HCT116 (cell line): ENCODE results near the gene SCARF2. TPM values are rescaled to one million over a fixed set of nuclear protein-coding genes. Genes with fewer than 3 reads are reported as not detected.

Experiments
- ATAC-seq: fragments of 200-7000 bp; cut with Tn5 transposase; 2 replicates; pipeline ENCODE4 v1.9.1; 2020; ENCODE audit warnings: mild to moderate bottlenecking, moderate library complexity
- BruUV-seq: library from RNA; stranded (reverse); fragments of 400-500 nt; replicated peaks from 2 replicates; lab custom pipeline; 2021; lab: Mats Ljungman, UMichigan
- CTCF ChIA-PET: fragments of 300-600 bp; sonication (Branson Sonifier 250); formaldehyde crosslinking; loops from one replicate; lab custom pipeline; 2021; ENCODE audit warnings: antibody characterized with exemption; lab: Charles Lee
- POLR2A ChIA-PET: fragments of 300-600, 350-600 bp; sonication (Branson Sonifier 250); formaldehyde crosslinking; loops from one replicate; lab custom pipeline; 2021; ENCODE audit warnings: antibody characterized with exemption; lab: Charles Lee
- RAD21 ChIA-PET, 2 experiments: fragments of 300-600 bp; sonication (Branson Sonifier 250); formaldehyde crosslinking; loops; one replicate each; lab custom pipeline; 2023; ENCODE audit warnings: low total read pairs in 2 of 2; ENCODE audit not compliant: uncharacterized antibody in 2 of 2, unreplicated experiment in 2 of 2, low non-redundant PET in 1 of 2; lab: Charles Lee
- DNase-seq: peaks from one replicate; pipeline ENCODE4 v3.0.0-alpha.2; 2010; ENCODE audit warnings: low read depth, low spot score
- H2AFZ ChIP-seq: fragments of 200-600 bp; shearing (Covaris generic), sonication (generic); 2 replicates; pipeline ENCODE4 v1.6.1; 2017; ENCODE audit warnings: low read depth, mixed run types, mixed read lengths, antibody characterized with exemption, low read length; ENCODE audit not compliant: poor library complexity, severe bottlenecking
- H3K27ac ChIP-seq: 2 replicates; pipeline ENCODE4 v1.5.1; 2012; ENCODE audit warnings: low read depth, low read length
- H3K27me3 ChIP-seq: fragments of 200-600 bp; sonication (generic); 2 replicates; pipeline ENCODE4 v1.6.1; 2016; ENCODE audit warnings: mixed run types, low read length, mixed read lengths; ENCODE audit not compliant: insufficient read depth
- H3K36me3 ChIP-seq, 2 experiments: fragments of 200-500 bp in 1 of 2; fragments of 200-600 bp in 1 of 2; sonication (Bioruptor generic) in 1 of 2; sonication (generic) in 1 of 2; 2 replicates each; pipeline versions ENCODE4 v1.5.1 to v1.6.1; 2014 to 2016; ENCODE audit warnings: low read length in 2 of 2, inconsistent platforms in 1 of 2, mixed read lengths in 1 of 2, mixed run types in 1 of 2; ENCODE audit not compliant: insufficient read depth in 2 of 2, control insufficient read depth in 1 of 2
- H3K4me1 ChIP-seq, 2 experiments: fragments of 200-600 bp in 1 of 2; sonication (generic) in 1 of 2; 2 replicates each; pipeline versions ENCODE4 v1.5.1 to v1.6.1; 2012 to 2017; ENCODE audit warnings: low read length in 2 of 2, inconsistent platforms in 1 of 2, mild to moderate bottlenecking in 1 of 2, mixed read lengths in 1 of 2, mixed run types in 1 of 2, moderate library complexity in 1 of 2; ENCODE audit not compliant: insufficient read depth in 2 of 2, control insufficient read depth in 1 of 2
- H3K4me2 ChIP-seq: fragments of 200-600 bp; sonication (generic); 2 replicates; pipeline ENCODE4 v1.6.1; 2017; ENCODE audit warnings: mixed run types, low read length, mixed read lengths
- H3K4me3 ChIP-seq, 2 experiments: fragments of 200-600 bp in 1 of 2; sonication (generic) in 1 of 2; replicated peaks in 1 of 2; 2 replicates each; pipeline ENCODE4 v1.5.1; 2011 to 2016; ENCODE audit warnings: low read length in 2 of 2, control low read depth in 1 of 2, low read depth in 1 of 2, mild to moderate bottlenecking in 1 of 2, mixed read lengths in 1 of 2, mixed run types in 1 of 2
- H3K79me2 ChIP-seq: fragments of 200-600 bp; sonication (generic); 2 replicates; pipeline ENCODE4 v1.6.1; 2017; ENCODE audit warnings: mild to moderate bottlenecking, mixed run types, low read length, moderate library complexity, mixed read lengths; ENCODE audit not compliant: insufficient read depth
- H3K9ac ChIP-seq: fragments of 200-600 bp; sonication (generic); 2 replicates; pipeline ENCODE4 v1.6.1; 2016; ENCODE audit warnings: low read length, mixed read lengths
- H3K9me2 ChIP-seq: fragments of 200-600 bp; sonication (generic), shearing (Covaris generic); 2 replicates; pipeline ENCODE4 v1.6.1; 2017; ENCODE audit warnings: mixed run types, mild to moderate bottlenecking, moderate library complexity; ENCODE audit not compliant: insufficient read depth
- H3K9me3 ChIP-seq, 2 experiments: fragments of 200-500 bp in 1 of 2; fragments of 200-600 bp in 1 of 2; sonication (Bioruptor generic) in 1 of 2; sonication (generic) in 1 of 2; 2 replicates each; pipeline ENCODE4 v1.6.1; 2014 to 2017; ENCODE audit warnings: low read length in 2 of 2, mixed read lengths in 2 of 2, inconsistent platforms in 1 of 2, low read depth in 1 of 2, mild to moderate bottlenecking in 1 of 2, mixed run types in 1 of 2, moderate library complexity in 1 of 2; ENCODE audit not compliant: control insufficient read depth in 1 of 2, insufficient read depth in 1 of 2
- H4K20me1 ChIP-seq: fragments of 200-600 bp; sonication (generic), shearing (Covaris generic); 2 replicates; pipeline ENCODE4 v1.6.1; 2017; ENCODE audit warnings: mixed run types, mild to moderate bottlenecking, moderate library complexity; ENCODE audit not compliant: insufficient read depth
- CBX3 ChIP-seq: IDR thresholded peaks from 2 replicates; pipeline ENCODE4 v1.6.1; 2012; ENCODE audit warnings: low read depth
- EGR1 ChIP-seq: IDR thresholded peaks from 2 replicates; pipeline ENCODE4 v1.6.1; 2012; ENCODE audit warnings: low read depth
- ELF1 ChIP-seq: IDR thresholded peaks from 2 replicates; pipeline ENCODE4 v1.6.1; 2012; ENCODE audit warnings: low read depth, borderline replicate concordance
- EZH2 ChIP-seq: fragments of 200-600 bp; sonication (generic); IDR thresholded peaks from 2 replicates; pipeline ENCODE4 v1.6.1; 2017; ENCODE audit warnings: antibody characterized with exemption, mixed run types
- EZH2phosphoT487 ChIP-seq: fragments of 200-600 bp; IDR thresholded peaks from 2 replicates; pipeline ENCODE4 v1.6.1; 2018; ENCODE audit warnings: antibody characterized with exemption, borderline replicate concordance
- JUND ChIP-seq: IDR thresholded peaks from 2 replicates; pipeline ENCODE4 v1.6.1; 2012
- POLR2A ChIP-seq: IDR thresholded peaks from 2 replicates; pipeline ENCODE4 v1.7.0; 2011; ENCODE audit warnings: borderline replicate concordance; ENCODE audit not compliant: insufficient read depth, insufficient read length; ENCODE audit errors: extremely low read depth
- POLR2AphosphoS5 ChIP-seq: IDR thresholded peaks from 2 replicates; pipeline ENCODE4 v1.6.1; 2011; ENCODE audit warnings: mild to moderate bottlenecking, low read depth, low read length, moderate library complexity
- RAD21 ChIP-seq: IDR thresholded peaks from 2 replicates; pipeline ENCODE4 v1.6.1; 2012; ENCODE audit warnings: low read depth, mild to moderate bottlenecking
- SIN3A ChIP-seq: IDR thresholded peaks from 2 replicates; pipeline ENCODE4 v1.6.1; 2012; ENCODE audit warnings: low read depth
- SP1 ChIP-seq: IDR thresholded peaks from 2 replicates; pipeline ENCODE4 v1.6.1; 2012; ENCODE audit warnings: low read depth
- SRF ChIP-seq: IDR thresholded peaks from 2 replicates; pipeline ENCODE4 v1.6.1; 2012; ENCODE audit warnings: low read depth
- TCF7L2 ChIP-seq: IDR thresholded peaks from 2 replicates; pipeline ENCODE4 v1.7.0; 2011; ENCODE audit warnings: borderline replicate concordance, inconsistent platforms; ENCODE audit not compliant: insufficient read depth, insufficient read length; ENCODE audit errors: extremely low read depth
- YY1 ChIP-seq: IDR thresholded peaks from 2 replicates; pipeline ENCODE4 v1.6.1; 2011; ENCODE audit warnings: low read length, low read depth, moderate library complexity, mild to moderate bottlenecking; ENCODE audit not compliant: insufficient replicate concordance; ENCODE audit errors: extremely low read depth
- intact Hi-C: fragments of 100-400 bp; cut with micrococcal nuclease; formaldehyde crosslinking; loops from 2 replicates; pipeline ENCODE4 v1.10.0; 2022
- total RNA-seq: library from RNA; stranded (reverse); gene quantifications from one replicate; pipeline ENCODE4 v1.2.1, GENCODE V29; 2021; ENCODE audit not compliant: unreplicated experiment
- TF ChIP-seq, protein P1 (sequence below): IDR thresholded peaks from 2 replicates; pipeline ENCODE4 v1.6.1; 2012
- TF ChIP-seq, protein P2 (sequence below), 3 experiments: fragments of 200-600 bp in 1 of 3; sonication (generic) in 1 of 3; IDR thresholded peaks in 2 of 3; conservative IDR thresholded peaks in 1 of 3; 2 replicates each; pipeline ENCODE4 v1.5.1; 2012 to 2017; ENCODE audit warnings: low read depth in 2 of 3, low read length in 2 of 3, antibody characterized with exemption in 1 of 3, borderline replicate concordance in 1 of 3, control low read depth in 1 of 3, mild to moderate bottlenecking in 1 of 3, mixed read lengths in 1 of 3, mixed run types in 1 of 3, moderate library complexity in 1 of 3; ENCODE audit not compliant: insufficient read depth in 1 of 3
- TF ChIP-seq, protein P3 (sequence below): IDR thresholded peaks from 2 replicates; pipeline ENCODE4 v1.6.1; 2012
- TF ChIP-seq, protein P4 (sequence below): IDR thresholded peaks from 2 replicates; pipeline ENCODE4 v1.6.1; 2012; ENCODE audit warnings: low read depth
- TF ChIP-seq, protein P5 (sequence below): IDR thresholded peaks from 2 replicates; pipeline ENCODE4 v1.6.1; 2011; ENCODE audit warnings: mild to moderate bottlenecking, low read length, moderate library complexity; ENCODE audit not compliant: insufficient replicate concordance; ENCODE audit errors: extremely low read depth

The SCARF2 gene
- total RNA-seq, 1 experiment from 2014 or later: 2.5 TPM

DNA sequence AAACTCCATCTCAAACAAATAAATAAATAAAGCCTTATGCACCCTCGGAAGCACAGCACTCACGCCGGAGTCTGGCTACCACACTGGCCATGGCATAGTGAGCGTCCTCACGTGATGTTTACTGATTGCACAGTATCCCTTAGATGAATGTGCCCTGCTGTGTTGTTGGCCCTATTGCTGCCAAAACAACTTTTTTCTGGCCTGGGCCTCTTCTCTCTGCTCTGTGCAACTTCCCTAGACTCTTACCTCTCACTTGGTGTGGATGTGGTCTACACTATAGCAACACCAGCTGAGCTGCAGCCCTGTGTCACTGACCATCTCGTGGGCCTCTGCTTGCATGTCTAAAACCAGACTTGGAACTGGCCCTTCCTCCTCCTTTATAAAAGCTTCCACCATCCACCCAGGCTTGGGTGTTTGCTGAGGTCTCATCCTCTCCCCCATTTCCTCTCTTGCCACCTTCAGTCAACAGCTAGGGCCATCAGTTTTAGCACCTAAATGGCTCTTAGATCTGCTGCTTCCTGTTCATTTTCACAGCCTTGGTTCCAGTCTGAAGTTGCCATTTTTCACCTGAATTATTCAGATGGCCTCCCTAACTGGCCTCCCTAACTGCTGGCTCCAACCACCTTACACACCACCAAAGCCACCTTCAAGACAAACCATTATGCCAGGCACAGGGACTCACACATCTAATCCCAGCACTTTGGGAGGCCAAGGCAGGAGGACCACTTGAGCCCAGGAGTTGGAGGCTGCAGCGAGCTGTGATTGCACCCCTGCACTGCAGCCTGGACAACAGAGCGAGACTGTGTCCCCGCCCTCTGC, 34.5 kb downstream of the SCARF2 start:
- H2AFZ ChIP-seq: no peak overlapping the region
- no peaks in the 10 kb centered on the region for H3K9me3 ChIP-seq
- H3K9me2 ChIP-seq: no peaks in the 10 kb centered on the region
- H3K4me2 ChIP-seq: no peak overlapping the region
- no peaks in the 10 kb centered on the region for H3K27me3 ChIP-seq
- no peak overlapping the region for H3K4me3 ChIP-seq
- no peak overlapping the region for H3K27ac ChIP-seq
- TF ChIP-seq JUND (no peak), POLR2A (no peak), SP1 (no peak), YY1 (no peak), EZH2phosphoT487 (no peak), SIN3A (no peak), CBX3 (no peak), POLR2AphosphoS5 (no peak), SRF (no peak), EGR1 (no peak), RAD21 (no peak), ELF1 (no peak), TCF7L2 (no peak), EZH2 (no peak)
- TF ChIP-seq, protein P1, sequence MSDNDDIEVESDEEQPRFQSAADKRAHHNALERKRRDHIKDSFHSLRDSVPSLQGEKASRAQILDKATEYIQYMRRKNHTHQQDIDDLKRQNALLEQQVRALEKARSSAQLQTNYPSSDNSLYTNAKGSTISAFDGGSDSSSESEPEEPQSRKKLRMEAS: no peak
- TF ChIP-seq, protein P2, sequence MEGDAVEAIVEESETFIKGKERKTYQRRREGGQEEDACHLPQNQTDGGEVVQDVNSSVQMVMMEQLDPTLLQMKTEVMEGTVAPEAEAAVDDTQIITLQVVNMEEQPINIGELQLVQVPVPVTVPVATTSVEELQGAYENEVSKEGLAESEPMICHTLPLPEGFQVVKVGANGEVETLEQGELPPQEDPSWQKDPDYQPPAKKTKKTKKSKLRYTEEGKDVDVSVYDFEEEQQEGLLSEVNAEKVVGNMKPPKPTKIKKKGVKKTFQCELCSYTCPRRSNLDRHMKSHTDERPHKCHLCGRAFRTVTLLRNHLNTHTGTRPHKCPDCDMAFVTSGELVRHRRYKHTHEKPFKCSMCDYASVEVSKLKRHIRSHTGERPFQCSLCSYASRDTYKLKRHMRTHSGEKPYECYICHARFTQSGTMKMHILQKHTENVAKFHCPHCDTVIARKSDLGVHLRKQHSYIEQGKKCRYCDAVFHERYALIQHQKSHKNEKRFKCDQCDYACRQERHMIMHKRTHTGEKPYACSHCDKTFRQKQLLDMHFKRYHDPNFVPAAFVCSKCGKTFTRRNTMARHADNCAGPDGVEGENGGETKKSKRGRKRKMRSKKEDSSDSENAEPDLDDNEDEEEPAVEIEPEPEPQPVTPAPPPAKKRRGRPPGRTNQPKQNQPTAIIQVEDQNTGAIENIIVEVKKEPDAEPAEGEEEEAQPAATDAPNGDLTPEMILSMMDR (IDR thresholded peaks at IDR 0.05 in 2 of 3, conservative IDR thresholded peaks at IDR 0.05 in 1 of 3; ENCODE audit: borderline replicate concordance in 1 of 3, insufficient read depth in 1 of 3, low read depth in 2 of 3, low read length in 2 of 3): no peak
- TF ChIP-seq, protein P3, sequence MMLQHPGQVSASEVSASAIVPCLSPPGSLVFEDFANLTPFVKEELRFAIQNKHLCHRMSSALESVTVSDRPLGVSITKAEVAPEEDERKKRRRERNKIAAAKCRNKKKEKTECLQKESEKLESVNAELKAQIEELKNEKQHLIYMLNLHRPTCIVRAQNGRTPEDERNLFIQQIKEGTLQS: no peak
- TF ChIP-seq, protein P4, sequence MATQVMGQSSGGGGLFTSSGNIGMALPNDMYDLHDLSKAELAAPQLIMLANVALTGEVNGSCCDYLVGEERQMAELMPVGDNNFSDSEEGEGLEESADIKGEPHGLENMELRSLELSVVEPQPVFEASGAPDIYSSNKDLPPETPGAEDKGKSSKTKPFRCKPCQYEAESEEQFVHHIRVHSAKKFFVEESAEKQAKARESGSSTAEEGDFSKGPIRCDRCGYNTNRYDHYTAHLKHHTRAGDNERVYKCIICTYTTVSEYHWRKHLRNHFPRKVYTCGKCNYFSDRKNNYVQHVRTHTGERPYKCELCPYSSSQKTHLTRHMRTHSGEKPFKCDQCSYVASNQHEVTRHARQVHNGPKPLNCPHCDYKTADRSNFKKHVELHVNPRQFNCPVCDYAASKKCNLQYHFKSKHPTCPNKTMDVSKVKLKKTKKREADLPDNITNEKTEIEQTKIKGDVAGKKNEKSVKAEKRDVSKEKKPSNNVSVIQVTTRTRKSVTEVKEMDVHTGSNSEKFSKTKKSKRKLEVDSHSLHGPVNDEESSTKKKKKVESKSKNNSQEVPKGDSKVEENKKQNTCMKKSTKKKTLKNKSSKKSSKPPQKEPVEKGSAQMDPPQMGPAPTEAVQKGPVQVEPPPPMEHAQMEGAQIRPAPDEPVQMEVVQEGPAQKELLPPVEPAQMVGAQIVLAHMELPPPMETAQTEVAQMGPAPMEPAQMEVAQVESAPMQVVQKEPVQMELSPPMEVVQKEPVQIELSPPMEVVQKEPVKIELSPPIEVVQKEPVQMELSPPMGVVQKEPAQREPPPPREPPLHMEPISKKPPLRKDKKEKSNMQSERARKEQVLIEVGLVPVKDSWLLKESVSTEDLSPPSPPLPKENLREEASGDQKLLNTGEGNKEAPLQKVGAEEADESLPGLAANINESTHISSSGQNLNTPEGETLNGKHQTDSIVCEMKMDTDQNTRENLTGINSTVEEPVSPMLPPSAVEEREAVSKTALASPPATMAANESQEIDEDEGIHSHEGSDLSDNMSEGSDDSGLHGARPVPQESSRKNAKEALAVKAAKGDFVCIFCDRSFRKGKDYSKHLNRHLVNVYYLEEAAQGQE: no peak
- TF ChIP-seq, protein P5, sequence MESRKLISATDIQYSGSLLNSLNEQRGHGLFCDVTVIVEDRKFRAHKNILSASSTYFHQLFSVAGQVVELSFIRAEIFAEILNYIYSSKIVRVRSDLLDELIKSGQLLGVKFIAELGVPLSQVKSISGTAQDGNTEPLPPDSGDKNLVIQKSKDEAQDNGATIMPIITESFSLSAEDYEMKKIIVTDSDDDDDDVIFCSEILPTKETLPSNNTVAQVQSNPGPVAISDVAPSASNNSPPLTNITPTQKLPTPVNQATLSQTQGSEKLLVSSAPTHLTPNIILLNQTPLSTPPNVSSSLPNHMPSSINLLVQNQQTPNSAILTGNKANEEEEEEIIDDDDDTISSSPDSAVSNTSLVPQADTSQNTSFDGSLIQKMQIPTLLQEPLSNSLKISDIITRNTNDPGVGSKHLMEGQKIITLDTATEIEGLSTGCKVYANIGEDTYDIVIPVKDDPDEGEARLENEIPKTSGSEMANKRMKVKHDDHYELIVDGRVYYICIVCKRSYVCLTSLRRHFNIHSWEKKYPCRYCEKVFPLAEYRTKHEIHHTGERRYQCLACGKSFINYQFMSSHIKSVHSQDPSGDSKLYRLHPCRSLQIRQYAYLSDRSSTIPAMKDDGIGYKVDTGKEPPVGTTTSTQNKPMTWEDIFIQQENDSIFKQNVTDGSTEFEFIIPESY: no peak
- CTCF ChIA-PET: no interaction called here
- no TSS peak for BruUV-seq
- no peaks in the 10 kb centered on the region for H4K20me1 ChIP-seq
- no peak for DNase-seq
- no peak overlapping the region for H3K9ac ChIP-seq
- POLR2A ChIA-PET: interaction anchor here (0.6 kb wide), 1 partner anchor 120 kb away, joined by 3 read pairs; no protein-coding TSS in a partner anchor
- no peaks in the 10 kb centered on the region for H3K4me1 ChIP-seq
- H3K36me3 ChIP-seq: peaks cover 0 to 3% of the 10 kb centered on the region in 2 experiments; a peak in 3 of 4 replicates
- peaks cover 7% of the 10 kb centered on the region; the same call in 1 of the 2 replicates for H3K79me2 ChIP-seq
- RAD21 ChIA-PET: no interaction called here
- no peak for ATAC-seq
- intact Hi-C loops: no loop called here
